ENCODE measurements around the gene GRB7.
A peak's percentile ranks its signal among the peaks of the same experiment; 100 is the strongest.

DNA sequence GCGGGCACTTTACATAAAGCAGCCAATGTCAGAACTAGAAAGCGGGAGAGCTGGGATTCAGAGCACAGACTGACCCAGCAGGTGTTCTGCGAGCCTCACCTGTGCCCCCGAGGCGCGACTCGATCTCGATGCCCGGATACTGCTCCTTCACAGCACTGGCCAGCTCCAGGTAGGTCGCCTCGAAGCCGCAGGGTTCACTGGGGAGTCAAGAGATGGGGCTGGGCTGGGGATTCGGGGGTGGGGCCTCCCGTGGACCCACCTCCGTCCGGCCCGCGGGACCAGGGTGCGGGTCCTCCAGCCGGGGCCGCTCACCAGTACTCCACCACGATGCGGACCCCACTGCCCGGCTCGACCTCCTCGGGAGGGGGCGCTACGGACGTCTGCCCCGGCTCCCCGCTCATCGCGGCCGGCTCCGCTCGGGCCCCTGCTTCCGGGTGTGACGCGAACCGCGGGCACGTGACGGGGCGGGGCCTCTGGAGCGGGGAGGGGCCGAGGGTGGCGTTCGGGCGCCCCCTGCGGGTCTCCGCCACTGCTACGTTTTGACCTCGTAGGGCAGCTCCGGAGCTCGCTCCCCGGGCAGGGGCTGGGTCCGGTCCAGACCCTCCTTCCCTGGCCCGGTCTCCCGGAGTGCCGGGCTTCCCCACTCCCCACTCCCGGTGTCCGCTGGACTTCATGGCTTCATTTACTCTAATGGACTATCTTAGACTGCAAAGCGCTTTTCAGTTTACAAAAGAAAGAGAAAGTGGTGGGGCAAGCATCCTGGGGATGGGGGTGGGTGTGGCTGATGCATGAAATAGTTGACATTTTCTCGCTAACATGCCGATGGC lies 7.4 kb upstream of the GRB7 start, which contains the start of gene MIEN1:
- TF ChIP-seq POLR2A (IDR thresholded peaks at IDR 0.05) (peak; percentile 87), CTCF (IDR thresholded peaks at IDR 0.05) (peak; percentile 82 to 91 (median 89)), POLR2AphosphoS5 (IDR thresholded peaks at IDR 0.05) (peak; percentile 96 to 97 (median 96))
